K562 (cell line): Measurements from ENCODE around the gene KNTC1. TPM values are rescaled to one million over a fixed set of nuclear protein-coding genes. Genes with fewer than 3 reads are reported as not detected.

Source experiments
- ATF7 ChIP-seq: fragments of 450-650 bp; IDR thresholded peaks from 2 replicates; pipeline ENCODE4 v1.7.1; 2014; ENCODE audit warnings: mild to moderate bottlenecking, moderate library complexity
- BRD9 ChIP-seq: fragments of 450-650 bp; IDR thresholded peaks from 2 replicates; pipeline ENCODE4 v1.6.1; 2018; ENCODE audit warnings: low read depth; ENCODE audit not compliant: partially characterized antibody
- C11orf30 ChIP-seq: fragments of 450-650 bp; IDR thresholded peaks from 2 replicates; pipeline ENCODE4 v1.6.1; 2016; ENCODE audit warnings: low read depth, mild to moderate bottlenecking
- CCNT2 ChIP-seq: IDR thresholded peaks from 2 replicates; pipeline ENCODE4 v1.6.1; 2011; ENCODE audit warnings: borderline replicate concordance, low read depth, mild to moderate bottlenecking, moderate library complexity, mixed read lengths, low read length; ENCODE audit not compliant: insufficient read length; ENCODE audit errors: extremely low read depth
- CEBPG ChIP-seq, 3 experiments: fragments of 200-800 bp in 1 of 3; sonication (Bioruptor generic) in 1 of 3; sonication (generic) in 1 of 3; formaldehyde crosslinking in 1 of 3; IDR thresholded peaks in 2 of 3; conservative IDR thresholded peaks in 1 of 3; 2 replicates each; pipeline versions ENCODE4 v1.6.1 to v1.8.0; 2016 to 2022; ENCODE audit warnings: missing compliant biosample characterization in 2 of 3, missing genetic modification characterization in 2 of 3, mild to moderate bottlenecking in 1 of 3, missing genetic modification reagents in 1 of 3
- CREM ChIP-seq: IDR thresholded peaks from 2 replicates; pipeline ENCODE4 v1.6.1; 2014; ENCODE audit warnings: antibody characterized with exemption, low read depth
- ELF4 ChIP-seq: fragments of 450-650 bp; formaldehyde crosslinking; IDR thresholded peaks from 2 replicates; pipeline ENCODE4 v1.4.0; 2022; ENCODE audit warnings: missing genetic modification characterization
- ERF ChIP-seq: fragments of 450-650 bp; formaldehyde crosslinking; IDR thresholded peaks from 2 replicates; pipeline ENCODE4 v1.4.0; 2020; ENCODE audit warnings: mild to moderate bottlenecking, mixed read lengths
- ETV6 ChIP-seq, 3 experiments: fragments of 150-350 bp in 1 of 3; sonication (generic) in 1 of 3; formaldehyde crosslinking in 1 of 3; IDR thresholded peaks; 2 replicates each; pipeline versions ENCODE4 v1.6.1 to v1.8.0; 2014 to 2022; ENCODE audit warnings: borderline replicate concordance in 2 of 3, low read depth in 2 of 3, antibody characterized with exemption in 1 of 3, low read length in 1 of 3, mild to moderate bottlenecking in 1 of 3, missing genetic modification reagents in 1 of 3
- FOXM1 ChIP-seq, 2 experiments: fragments of 450-650 bp in 1 of 2; sonication (generic) in 1 of 2; formaldehyde crosslinking in 1 of 2; IDR thresholded peaks; 2 replicates each; pipeline versions ENCODE4 v1.6.1 to v1.9.0; 2017 to 2022; ENCODE audit warnings: low read depth in 2 of 2, mild to moderate bottlenecking in 2 of 2, missing genetic modification reagents in 1 of 2, moderate library complexity in 1 of 2
- GTF2A2 ChIP-seq: IDR thresholded peaks from 2 replicates; pipeline ENCODE4 v1.6.1; 2016; ENCODE audit warnings: mild to moderate bottlenecking, missing genetic modification characterization, missing compliant biosample characterization
- MEF2A ChIP-seq: IDR thresholded peaks from 2 replicates; pipeline ENCODE4 v1.6.1; 2011; ENCODE audit warnings: low read depth, mild to moderate bottlenecking, low read length, moderate library complexity; ENCODE audit not compliant: control insufficient read depth
- NCOA1 ChIP-seq: fragments of 450-650 bp; IDR thresholded peaks from 2 replicates; pipeline ENCODE4 v1.6.1; 2016; ENCODE audit warnings: low read depth
- NCOR1 ChIP-seq: fragments of 450-650 bp; IDR thresholded peaks from 2 replicates; pipeline ENCODE4 v1.6.1; 2016; ENCODE audit warnings: mild to moderate bottlenecking, moderate library complexity
- PRPF4 ChIP-seq: fragments of 200-400 bp; formaldehyde crosslinking; IDR thresholded peaks from one replicate; pipeline ENCODE4 v1.6.1; 2017; ENCODE audit warnings: low read length, low read depth, mild to moderate bottlenecking; ENCODE audit not compliant: insufficient read depth, poor library complexity, severe bottlenecking
- polyA plus RNA-seq, 8 experiments: library from polyadenylated mRNA; depleted of rRNA in 4 of 8; stranded (reverse) in 5 of 8; unstranded in 3 of 8; fragments of >200 nt; fragmentation: Nextera tagmentation in 2 of 8; fragmentation: Illumina TruSeq in 1 of 8; extraction: Ambion mirVana in 2 of 8; extraction: Trizol in 1 of 8; gene quantifications; 2 replicates each; pipeline versions ENCODE4 v1.2.1 to v1.2.3, GENCODE V29; 2011 to 2014; ENCODE audit warnings: inconsistent platforms in 1 of 8, missing spikeins in 1 of 8
- total RNA-seq, 7 experiments: library from RNA; depleted of rRNA in 6 of 7; stranded (reverse); fragments of >200 nt in 6 of 7; fragmentation: Illumina TruSeq in 2 of 7; extraction: Trizol in 2 of 7; gene quantifications; 2 replicates each; pipeline versions ENCODE4 v1.2.1 to v1.2.3, GENCODE V29; 2011 to 2021; ENCODE audit warnings: low replicate concordance in 1 of 7
- TF ChIP-seq, protein P1 (sequence below): fragments of 450-650 bp; formaldehyde crosslinking; IDR thresholded peaks from 2 replicates; pipeline ENCODE4 v1.4.0; 2020; ENCODE audit warnings: mild to moderate bottlenecking, moderate library complexity
- TF ChIP-seq, protein P2 (sequence below): sonication (generic); formaldehyde crosslinking; IDR thresholded peaks from 2 replicates; pipeline ENCODE4 v1.8.0; 2022; ENCODE audit warnings: mild to moderate bottlenecking, missing genetic modification reagents
- TF ChIP-seq, protein P3 (sequence below): fragments of 200-800 bp; sonication (Bioruptor generic); IDR thresholded peaks from 2 replicates; pipeline ENCODE4 v1.6.1; 2017; ENCODE audit warnings: missing genetic modification characterization, missing compliant biosample characterization

Gene KNTC1
- total and polyA plus RNA-seq, 9 of the 15 experiments (the other 6 are each of a cell fraction or from before 2014, with no cell fraction given) = 38.9 to 135 (median 99.6) TPM

DNA sequence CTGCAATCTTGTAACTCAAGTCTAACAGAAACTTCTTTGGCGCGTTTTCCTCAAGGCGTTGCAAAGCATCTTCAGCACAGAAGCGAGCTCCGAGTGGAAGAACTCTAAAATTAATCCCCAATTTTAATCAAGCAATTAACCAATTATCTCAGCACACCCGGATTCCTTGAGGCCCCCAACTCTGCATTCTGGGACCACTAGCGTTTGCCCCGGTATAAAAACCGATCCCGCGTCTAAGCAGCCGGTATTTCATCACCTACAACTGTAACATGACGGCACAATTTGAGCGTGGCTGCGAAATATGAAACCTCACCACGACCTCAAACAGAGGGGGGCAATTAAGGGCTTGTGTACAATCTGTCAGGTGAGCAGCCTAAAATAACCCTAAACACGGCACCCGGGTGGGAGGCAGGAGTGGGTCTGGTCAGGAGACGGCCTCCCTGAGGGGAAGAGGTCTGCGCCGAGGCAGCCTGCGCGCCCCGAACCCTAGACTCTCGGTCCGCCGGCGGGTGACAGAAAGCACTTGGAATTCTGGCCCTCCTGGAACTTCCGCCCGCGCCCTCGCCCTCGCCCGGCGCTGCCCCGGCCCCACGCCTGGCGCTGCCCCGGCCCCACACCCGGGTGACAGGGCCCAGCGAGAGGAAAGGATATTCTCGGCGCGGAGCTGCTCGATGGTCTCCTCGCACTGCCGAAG lies 26.9 kb upstream of the KNTC1 start (continued):
- TF ChIP-seq C11orf30 (peak; percentile 33; the same call in 1 of the 2 replicates), BRD9 (peak; percentile 41), GTF2A2 (tag) (0 out of 2 replicates have a peak, but pooled peaks have one; percentile 26), ERF (CRISPR knock-in tag) (0 out of 2 replicates have a peak, but pooled peaks have one; percentile 21), CREM (peak; percentile 79), FOXM1 (IDR thresholded peaks at IDR 0.05; ENCODE audit: low read depth) (no peak), FOXM1 (CRISPR knock-in tag; IDR thresholded peaks at IDR 0.05; ENCODE audit: low read depth) (0 out of 2 replicates have a peak, but pooled peaks have one; percentile 58), PRPF4 (peak; percentile 55), ELF4 (CRISPR knock-in tag) (no peak), ETV6 (IDR thresholded peaks at IDR 0.05; ENCODE audit: borderline replicate concordance in 1 of 2, low read depth in 2 of 2, low read length in 1 of 2) (no peak), ETV6 (CRISPR knock-in tag; IDR thresholded peaks at IDR 0.05; ENCODE audit: borderline replicate concordance) (peak; percentile 59; the same call in 1 of the 2 replicates), ATF7 (peak; percentile 57; the same call in 1 of the 2 replicates), NCOA1 (peak; percentile 11; the same call in 1 of the 2 replicates), CCNT2 (no peak), CEBPG (CRISPR knock-in tag; IDR thresholded peaks at IDR 0.05) (peak; percentile 93), CEBPG (tag; conservative IDR thresholded peaks at IDR 0.05 in 1 of 2, IDR thresholded peaks at IDR 0.05 in 1 of 2) (peak; percentile 93 to 94), NCOR1 (peak; percentile 28; the same call in 1 of the 2 replicates), MEF2A (0 out of 2 replicates have a peak, but pooled peaks have one; percentile 33)
- TF ChIP-seq, protein P1, sequence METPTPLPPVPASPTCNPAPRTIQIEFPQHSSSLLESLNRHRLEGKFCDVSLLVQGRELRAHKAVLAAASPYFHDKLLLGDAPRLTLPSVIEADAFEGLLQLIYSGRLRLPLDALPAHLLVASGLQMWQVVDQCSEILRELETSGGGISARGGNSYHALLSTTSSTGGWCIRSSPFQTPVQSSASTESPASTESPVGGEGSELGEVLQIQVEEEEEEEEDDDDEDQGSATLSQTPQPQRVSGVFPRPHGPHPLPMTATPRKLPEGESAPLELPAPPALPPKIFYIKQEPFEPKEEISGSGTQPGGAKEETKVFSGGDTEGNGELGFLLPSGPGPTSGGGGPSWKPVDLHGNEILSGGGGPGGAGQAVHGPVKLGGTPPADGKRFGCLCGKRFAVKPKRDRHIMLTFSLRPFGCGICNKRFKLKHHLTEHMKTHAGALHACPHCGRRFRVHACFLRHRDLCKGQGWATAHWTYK (CRISPR knock-in tag) = peak; percentile 31; the same call in 1 of the 2 replicates
- TF ChIP-seq, protein P2, sequence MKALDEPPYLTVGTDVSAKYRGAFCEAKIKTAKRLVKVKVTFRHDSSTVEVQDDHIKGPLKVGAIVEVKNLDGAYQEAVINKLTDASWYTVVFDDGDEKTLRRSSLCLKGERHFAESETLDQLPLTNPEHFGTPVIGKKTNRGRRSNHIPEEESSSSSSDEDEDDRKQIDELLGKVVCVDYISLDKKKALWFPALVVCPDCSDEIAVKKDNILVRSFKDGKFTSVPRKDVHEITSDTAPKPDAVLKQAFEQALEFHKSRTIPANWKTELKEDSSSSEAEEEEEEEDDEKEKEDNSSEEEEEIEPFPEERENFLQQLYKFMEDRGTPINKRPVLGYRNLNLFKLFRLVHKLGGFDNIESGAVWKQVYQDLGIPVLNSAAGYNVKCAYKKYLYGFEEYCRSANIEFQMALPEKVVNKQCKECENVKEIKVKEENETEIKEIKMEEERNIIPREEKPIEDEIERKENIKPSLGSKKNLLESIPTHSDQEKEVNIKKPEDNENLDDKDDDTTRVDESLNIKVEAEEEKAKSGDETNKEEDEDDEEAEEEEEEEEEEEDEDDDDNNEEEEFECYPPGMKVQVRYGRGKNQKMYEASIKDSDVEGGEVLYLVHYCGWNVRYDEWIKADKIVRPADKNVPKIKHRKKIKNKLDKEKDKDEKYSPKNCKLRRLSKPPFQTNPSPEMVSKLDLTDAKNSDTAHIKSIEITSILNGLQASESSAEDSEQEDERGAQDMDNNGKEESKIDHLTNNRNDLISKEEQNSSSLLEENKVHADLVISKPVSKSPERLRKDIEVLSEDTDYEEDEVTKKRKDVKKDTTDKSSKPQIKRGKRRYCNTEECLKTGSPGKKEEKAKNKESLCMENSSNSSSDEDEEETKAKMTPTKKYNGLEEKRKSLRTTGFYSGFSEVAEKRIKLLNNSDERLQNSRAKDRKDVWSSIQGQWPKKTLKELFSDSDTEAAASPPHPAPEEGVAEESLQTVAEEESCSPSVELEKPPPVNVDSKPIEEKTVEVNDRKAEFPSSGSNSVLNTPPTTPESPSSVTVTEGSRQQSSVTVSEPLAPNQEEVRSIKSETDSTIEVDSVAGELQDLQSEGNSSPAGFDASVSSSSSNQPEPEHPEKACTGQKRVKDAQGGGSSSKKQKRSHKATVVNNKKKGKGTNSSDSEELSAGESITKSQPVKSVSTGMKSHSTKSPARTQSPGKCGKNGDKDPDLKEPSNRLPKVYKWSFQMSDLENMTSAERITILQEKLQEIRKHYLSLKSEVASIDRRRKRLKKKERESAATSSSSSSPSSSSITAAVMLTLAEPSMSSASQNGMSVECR (CRISPR knock-in tag) = peak; percentile 89
- TF ChIP-seq, protein P3, sequence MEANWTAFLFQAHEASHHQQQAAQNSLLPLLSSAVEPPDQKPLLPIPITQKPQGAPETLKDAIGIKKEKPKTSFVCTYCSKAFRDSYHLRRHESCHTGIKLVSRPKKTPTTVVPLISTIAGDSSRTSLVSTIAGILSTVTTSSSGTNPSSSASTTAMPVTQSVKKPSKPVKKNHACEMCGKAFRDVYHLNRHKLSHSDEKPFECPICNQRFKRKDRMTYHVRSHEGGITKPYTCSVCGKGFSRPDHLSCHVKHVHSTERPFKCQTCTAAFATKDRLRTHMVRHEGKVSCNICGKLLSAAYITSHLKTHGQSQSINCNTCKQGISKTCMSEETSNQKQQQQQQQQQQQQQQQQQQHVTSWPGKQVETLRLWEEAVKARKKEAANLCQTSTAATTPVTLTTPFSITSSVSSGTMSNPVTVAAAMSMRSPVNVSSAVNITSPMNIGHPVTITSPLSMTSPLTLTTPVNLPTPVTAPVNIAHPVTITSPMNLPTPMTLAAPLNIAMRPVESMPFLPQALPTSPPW = peak; percentile 67
